Liver (tissue), 3 donors: ENCODE measurements around the gene BBS10.

Experiments
- CTCF ChIP-seq: fragments of 150-350 bp; IDR thresholded peaks from 2 replicates; pipeline ENCODE4 v1.5.1; 2017; ENCODE audit warnings: improper control_type of control experiment, low read depth, low read length; ENCODE audit not compliant: missing input control
- EGR1 ChIP-seq, 2 donors: IDR thresholded peaks; 2 replicates each; pipeline ENCODE4 v1.6.1; 2016 to 2018; ENCODE audit warnings: antibody characterized with exemption in 2 of 2, low read depth in 2 of 2
- GABPA ChIP-seq, 2 donors: IDR thresholded peaks in 1 of 2; conservative IDR thresholded peaks in 1 of 2; 2 replicates each; pipeline ENCODE4 v1.6.1; 2016; ENCODE audit warnings: antibody characterized with exemption in 2 of 2, mild to moderate bottlenecking in 1 of 2, moderate library complexity in 1 of 2
- RAD21 ChIP-seq, 2 donors: IDR thresholded peaks; 2 replicates each; pipeline ENCODE4 v1.6.1; 2016; ENCODE audit warnings: antibody characterized with exemption in 2 of 2, mild to moderate bottlenecking in 2 of 2
- donor health status: healthy.
- donor health status: healthy.

DNA sequence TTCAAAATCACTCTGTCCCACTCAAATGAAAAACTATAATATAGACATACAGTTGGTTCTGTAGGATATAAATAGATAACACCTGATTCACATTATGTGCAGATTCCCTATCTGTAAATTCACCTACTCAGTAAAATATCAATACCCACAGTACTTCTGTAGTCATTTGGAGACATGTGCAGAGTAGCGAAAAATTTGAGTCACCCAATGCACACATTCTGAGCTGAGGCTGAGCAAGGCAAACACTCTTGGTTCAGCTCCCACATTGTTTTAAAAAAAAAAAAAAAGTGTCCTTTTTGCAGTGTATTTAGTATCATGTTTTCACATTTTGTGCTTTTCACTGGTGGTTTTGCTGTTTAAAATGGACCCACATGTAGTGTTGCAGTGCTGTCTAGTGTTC, 27.3 kb upstream of the BBS10 start:
- TF ChIP-seq CTCF (no peak), GABPA (IDR thresholded peaks at IDR 0.05 in 1 of 2, conservative IDR thresholded peaks at IDR 0.05 in 1 of 2) (no peak), RAD21 (IDR thresholded peaks at IDR 0.05) (no peak), EGR1 (IDR thresholded peaks at IDR 0.05; ENCODE audit: low read depth in 2 of 2) (no peak)
